Stimulated activated CD8-positive, alpha-beta memory T cell treated with anti-CD3 and anti-CD28 coated beads, Interleukin-4, amount 100 ng/mL, for 4 hours (primary cell): ENCODE data around the gene IL16.

Experiments
- DNase-seq, 2 donors: peaks; one replicate each; pipeline ENCODE4 v3.0.0-alpha.2; 2020; ENCODE audit warnings: low read depth in 2 of 2, low spot score in 1 of 2

The IL16 gene

DNA sequence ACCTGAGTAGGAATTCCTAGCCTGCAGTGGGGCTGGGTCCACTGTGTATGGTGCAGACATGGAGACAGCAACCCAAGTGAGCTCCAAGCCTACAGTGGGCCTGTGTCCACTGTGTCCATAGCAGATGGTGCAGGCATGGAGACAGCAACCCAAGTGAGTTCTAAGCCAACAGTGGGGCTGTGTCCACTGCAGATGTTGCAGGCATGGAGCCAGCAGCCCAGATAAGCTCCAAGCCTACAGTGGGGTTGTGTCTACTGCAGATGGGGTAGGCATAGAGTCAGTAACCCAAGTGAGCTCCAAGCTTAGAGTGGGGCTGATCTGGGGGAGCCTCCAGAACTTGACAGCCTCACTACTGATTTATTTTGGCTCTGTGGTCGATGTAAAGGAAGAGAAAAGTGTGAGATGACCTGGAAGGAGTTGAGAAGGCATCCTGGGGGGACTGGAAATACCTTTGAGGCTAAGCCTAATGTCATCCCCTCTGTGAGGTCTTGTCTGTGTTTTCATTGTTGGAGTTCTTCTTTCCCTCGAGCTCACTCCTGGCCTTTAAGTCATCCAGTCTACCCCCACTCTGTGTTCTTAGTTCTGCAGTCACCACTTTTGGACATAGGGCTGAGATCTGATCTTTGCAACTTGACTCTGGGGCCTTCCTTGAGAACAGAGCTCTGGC, 22.4 kb upstream of the IL16 start:
- no peak for DNase-seq

DNA sequence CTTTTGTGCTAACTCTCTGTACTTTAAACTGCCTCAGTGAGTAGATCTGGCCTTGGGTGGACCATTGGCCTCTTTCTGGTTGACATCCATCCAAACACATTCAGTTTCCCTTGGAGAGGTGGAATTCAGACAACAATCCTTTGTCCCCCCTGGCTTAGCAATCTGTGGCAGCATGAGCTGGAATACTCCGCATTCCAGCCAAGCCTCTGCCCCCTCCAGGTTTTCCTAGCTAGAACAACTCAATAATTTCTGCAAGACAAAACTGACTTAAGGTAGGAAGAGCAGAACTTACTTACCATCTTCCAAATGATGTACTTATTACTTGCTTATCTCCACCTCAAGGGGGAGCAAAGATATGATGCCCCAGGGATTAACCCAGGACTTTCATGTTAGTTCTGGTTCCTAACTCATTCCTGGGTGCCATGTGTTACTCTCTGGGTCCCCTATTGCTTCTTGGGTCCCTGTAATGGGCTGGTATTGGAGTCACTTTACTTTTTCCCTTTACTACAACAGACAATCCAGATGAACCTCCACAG, 21.8 kb upstream of the IL16 start:
- DNase-seq, result no peak

DNA sequence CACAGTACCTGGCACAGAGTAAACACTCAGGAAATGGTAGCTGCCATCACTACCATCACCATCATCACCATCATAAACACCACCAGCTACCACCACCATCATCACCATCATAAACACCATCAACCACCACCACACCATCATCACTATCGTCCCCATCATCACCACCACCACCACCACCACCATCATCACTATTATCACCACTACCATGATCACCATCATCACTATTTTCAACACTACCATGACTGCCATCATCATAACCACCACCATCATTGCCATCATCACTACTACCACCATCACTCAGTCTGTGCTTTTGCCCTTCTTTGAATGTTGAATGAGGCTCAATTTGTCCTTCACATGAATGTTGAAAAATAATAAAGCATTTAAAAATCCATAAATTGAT, 21.2 kb upstream of the IL16 start:
- DNase-seq, result no peak

DNA sequence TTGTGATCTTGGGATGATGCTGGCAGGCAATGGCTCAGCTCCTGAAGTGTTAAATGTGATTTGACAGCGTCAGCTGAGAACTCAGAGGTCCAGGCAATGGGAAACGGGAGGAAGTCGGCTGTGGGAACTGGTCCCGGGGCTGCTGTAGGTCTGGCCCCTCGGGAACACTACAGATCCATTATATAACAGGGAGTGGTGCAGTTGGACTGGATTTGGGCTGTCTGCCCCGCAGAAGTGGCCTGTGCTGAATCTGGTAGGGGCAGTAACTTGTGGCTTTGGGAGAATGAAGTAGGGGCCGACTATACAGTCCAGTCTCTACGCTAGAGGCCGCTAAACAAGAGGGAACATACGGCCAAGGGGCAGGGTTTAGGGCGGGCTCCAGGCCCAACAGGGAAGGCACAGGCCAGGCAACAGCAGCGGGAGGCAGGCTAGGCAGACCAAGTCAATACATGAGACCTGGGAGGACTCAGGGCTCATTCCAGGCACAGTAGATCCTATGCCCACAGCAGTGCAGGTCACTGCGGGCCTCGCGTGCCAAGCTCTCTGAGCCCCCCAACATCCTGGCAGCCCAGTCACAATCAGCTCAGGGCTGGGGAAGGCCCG, 20.3 kb upstream of the IL16 start:
- DNase-seq, result no peak

DNA sequence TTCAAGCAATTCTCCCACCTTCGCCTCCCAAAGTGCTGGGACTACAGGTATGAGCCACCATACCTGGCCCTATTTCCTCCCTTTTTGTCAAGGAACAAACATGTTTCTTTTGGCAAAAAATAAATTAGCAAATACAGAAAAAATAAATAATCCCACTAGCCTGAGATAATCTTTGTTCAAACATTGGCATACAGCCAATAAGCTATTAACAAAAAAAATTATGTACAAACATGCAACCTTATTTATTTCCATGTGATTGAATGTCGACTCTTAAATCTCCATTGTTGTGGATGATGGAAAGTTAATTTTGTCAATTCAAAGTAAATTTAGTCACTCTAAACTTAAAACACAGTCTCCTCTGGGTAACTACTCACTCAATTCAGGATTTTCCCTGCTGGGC, 18.3 kb upstream of the IL16 start:
- no peak for DNase-seq

DNA sequence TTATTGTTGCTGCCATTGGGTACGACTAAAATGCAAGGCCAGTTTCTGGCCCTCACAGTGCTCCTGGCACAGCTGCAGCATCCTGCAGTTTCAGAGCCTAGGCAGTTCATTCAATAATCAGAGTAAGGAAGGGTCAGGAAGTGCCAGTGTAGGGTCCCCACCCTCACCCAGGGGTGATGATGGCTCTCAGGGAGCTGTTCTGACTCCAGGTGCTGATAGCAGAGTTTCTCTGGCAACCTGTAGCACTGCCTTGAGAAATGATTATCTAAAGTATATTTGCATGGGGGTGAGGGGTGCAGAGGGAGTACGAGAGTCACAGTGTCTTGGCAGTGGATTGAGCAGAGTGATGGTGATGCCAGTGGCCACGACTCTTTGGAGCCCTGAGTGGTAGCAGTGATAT, 15.5 kb upstream of the IL16 start:
- no peak for DNase-seq

DNA sequence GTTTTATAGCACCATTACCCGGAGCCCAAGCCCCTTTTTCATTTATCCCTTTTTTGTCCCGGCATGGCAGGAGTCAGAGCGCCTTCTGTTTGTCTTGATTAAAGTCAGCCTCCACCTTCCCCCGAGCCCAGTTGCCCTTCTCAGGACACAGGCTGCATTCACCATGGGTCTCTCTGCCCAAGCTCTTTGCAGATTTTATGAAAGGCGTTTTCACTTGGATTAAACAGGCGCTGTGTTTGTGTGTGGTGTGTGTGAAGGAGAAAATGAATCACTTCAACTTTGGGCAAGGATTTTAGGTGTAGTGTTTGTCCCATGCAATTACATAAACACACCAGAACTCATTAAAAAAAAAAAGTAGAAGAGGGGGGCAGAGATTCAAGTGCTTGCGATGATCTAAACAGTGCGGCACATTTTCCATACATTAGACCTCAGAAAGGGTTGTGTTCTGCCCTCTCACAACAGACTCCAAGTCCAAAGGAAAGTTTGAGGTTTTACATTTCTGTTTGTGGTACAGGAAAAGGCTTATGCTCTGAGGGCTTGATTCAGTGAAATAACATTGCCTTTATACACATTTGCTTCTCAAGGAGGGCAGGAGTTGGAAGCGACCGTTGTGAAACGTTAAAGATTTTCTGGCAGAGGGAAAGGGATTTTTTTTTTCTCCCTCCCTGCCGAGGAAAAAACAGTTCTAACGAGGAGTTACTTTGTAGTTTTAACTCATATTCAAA, 14.5 kb upstream of the IL16 start:
- DNase-seq, result no peak

DNA sequence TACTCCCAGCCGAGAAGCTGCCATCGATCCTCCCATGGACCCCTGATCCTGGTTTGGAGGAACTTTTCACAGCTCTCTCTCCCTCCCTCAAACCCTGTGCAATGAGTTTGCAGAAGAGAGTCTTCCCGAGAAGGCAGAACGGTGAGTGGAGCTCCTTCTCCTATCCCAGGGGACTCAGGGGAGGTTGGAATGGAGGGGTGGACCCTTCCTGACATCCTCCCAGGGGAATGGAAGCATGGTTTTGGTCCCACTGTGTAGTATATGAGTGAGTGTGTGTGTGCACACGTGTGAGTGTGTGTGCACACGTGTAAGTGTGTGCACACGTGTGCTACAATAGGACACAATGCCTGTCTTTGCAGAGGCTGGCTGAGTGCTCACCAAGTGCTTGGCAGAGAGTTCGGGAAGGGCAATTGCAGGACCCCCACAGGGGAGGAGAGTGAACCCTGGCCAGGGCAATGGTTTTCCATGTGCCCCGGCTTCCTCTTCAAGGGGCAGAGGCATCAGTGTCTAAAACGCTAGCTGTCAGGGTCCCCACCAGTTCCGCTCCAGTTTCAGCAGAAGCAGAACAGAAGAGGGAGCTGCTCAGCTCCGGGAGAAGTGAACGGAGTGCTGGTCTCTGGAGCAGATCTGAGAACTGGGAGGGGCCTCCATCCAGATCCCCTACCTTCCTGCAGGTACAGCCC, 13.8 kb upstream of the IL16 start:
- DNase-seq, result no peak

DNA sequence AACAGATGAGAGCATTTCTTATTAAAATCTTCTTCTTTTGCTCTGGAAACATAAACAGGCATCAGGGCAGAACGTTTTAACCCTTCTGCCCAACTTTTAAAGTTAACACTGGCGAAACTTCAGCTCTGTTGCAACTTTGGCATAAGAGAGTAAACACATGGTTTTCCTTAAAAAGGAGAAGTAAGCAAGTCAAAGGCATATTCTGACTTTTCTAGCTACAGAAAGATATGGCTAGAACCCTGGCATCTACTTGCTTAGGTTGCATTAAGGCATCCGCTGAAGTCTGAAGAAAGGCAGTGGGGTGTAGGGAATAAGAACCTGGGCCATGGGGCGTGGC, 13.3 kb upstream of the IL16 start:
- DNase-seq, result no peak

DNA sequence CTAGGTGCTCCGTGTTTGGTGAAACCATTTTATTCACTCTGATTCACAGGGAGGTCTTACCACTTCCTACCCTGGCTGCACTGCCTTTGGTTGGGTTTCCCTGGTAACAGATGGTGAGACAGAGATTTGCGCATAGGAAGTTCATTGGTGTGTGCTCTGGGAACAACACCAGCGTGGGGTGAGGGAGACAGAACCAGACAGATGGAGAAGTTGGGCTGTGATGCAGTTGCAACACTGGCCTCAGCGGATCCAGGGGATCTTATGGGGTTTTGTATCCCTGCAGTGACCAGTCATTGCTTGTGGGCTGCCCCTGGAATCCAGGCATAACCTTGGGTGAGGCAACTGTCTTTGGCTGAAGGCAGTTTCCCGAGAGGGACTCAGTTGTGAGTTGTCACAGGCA, 12.5 kb upstream of the IL16 start:
- no peak for DNase-seq

DNA sequence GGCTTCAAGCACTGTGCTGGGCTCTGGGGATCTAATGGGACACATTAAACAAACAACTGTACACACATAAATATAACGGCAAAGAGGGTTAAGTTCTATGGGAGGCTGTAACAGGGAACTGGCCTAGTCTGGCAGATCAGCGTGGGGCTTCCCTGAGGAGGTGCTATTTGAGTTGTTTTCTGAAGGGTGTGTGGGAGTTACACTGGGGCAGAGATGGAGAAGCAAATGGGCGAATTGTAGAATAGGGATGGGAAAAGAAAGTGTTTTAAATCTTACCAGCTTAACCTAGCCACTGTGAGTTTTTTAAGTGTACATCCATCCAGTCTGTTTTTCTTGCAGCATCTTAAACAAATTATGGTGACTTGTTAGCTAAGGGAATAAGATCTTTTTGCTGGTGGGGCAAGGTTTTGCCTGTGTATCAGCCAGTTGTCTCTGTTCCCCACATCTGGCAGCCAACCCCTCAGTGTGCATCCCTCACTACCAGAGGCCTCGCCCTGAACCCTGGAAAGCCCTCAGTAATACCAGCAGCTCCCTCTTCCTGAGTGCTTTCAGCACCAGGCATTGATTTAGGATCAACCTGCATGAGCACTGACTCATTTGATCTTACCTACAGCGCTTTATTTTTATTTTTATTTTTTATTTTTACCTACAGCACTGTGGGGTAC, 10.9 kb upstream of the IL16 start:
- no peak for DNase-seq

DNA sequence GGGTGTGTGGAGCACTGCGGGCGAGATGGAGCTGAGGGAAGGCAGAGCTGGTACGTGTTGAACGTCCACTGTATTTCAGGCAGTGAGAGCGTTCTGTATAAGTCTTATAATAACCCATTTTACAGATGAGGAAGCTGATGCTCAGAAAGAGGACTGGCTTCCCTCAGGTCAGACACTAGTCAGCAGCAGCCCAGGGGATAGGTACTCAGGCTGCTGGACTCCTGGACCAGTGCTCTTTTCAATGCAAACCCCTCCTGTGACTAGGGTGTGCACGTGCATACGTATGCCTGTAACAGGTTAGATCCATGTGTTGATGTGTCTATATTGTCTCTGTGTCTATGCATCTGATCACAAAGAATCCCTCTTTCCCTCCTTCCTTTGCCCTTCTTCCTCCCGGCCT, 8.3 kb upstream of the IL16 start:
- DNase-seq, result no peak

DNA sequence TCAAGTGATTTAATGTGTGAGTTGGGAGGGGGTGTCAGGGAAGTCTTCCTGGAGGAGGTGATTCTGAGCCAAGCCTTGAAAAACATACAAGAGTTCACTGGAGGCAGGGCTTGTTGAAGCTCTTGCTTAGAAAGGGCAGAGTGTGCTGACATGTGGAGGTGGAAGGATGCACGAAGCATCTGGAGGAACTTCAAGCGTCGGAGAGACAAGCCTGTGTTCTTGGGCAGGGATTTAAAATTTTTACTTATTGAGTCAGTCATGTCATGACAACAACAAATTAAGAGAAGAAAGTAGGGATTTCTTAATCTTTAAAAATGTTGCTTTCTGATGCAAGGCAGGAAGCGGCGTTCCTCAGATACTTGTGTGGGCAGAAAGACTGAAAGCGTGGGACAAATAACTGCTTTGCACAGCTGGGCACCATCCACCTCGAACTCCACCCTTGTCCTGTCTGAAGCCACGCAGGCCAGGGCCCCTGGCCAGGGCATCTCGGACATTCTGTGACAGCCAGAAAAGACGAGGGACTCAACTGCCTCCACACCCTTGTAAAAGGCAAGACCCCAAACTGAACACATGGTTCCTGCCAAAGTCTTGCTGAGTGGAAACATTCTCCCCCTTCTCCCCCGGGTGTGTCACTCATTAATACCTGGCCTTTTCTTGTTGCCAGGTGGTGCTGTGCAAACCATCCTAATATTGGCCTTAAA, 6.9 kb upstream of the IL16 start:
- DNase-seq, result no peak

DNA sequence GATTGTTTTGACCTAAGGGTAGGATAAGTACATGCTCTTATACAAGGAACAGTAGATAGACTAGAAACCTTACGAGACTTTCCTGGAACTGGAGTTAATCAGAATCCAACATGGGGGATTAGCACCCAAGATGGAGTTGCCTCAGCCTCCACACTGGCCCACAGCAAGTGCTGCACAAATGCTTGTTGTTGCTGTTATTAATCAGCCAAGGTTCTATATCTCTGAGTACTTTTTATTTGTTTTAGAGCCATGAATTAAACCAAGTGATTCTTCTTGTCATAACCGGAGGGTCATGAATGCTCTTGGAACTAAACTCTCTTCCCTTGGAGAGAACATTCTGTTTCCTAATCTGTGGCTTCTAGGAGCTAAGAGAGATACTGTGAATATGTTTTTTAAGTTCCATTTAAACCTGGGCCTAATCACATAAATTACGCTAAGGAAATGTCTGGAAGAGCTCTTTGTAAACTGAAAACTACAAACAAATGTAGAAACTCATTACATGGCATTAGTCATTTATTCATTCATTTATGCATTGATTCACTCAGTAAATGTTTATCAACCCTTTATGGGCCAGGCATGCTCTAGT, 5.7 kb upstream of the IL16 start:
- no peak for DNase-seq

DNA sequence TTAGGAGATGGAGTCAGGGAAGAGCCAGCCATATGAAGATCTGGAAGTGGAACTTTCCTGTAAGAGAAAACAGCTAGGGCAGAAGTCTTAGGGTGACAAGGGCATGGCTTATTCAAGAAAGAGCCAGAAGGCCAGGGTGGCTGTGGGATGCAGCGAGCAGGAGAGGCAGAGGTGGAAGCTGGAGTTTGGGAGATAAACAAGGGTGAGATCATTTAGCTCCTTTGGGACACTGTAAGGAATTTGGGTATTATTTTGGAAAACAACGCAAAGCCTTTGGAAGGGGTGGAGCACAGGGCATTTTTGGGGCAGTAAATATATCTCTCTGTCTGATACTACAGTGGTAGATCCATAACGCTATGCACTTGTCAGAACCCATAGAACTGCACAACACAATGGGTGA, 5.0 kb upstream of the IL16 start:
- no peak for DNase-seq

DNA sequence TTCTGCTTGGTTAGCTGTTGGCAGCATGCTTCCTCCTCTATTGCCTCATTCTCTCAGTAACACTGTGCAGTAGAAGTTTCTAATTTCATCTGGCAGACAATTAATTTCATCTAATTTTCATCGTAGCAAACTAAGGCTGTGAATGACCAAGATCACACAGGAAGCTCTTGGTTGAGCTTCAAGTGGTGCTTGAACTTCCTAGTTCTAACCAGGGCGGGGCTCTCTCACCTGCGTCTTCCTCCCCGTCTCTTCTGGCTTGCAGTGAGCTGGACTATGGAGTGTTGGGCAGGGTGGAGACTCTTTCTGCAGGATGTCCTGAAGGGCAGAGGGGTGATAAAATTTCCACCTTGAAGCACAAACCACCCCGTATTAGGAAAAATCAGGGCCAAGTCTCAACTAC, 2.0 kb upstream of the IL16 start:
- no peak for DNase-seq

DNA sequence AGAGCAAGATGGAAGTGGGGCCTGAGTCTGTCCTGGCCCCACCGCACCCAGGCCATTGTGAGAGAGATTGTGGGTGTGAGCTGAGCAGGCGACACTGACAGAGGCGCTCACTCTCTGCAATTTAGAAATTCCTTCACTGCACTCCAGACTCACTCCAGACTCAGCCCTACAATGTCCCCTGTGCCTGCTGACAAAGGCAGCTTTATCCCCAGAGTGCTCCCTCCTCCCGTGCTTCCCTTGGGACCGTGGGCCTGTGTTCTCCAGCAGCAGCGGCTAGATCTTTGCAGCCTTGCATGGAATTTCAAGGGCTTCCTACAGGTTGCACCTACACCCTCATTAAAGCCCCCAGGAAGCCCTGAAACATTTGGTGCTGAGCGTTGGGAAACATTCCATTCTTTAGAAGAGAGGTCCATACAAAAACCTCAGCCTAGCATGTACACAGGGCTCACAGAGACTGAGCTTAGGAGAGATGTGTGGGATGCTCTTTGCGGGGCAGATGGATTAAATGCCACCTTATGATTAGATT, 1.3 kb upstream of the IL16 start:
- DNase-seq, result no peak

DNA sequence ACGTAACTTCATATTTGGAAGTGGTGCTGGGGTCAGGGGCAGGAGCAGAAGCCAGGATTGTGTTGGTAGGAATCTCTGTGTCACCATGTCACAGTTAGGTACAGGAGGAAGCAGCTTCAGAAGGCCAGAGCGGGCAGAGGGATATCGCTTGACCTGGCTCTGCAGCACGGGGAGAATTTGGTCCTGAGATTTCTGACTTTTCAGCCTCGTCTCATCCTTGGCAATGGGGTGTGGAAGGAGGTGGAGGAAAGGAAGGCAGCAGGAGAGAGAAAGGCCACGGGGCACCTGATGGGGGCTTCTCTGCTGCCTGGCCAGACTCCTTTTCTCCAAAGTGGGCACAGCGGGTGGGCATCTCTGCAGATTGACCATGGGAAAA, 564 bp downstream of the IL16 start:
- DNase-seq, result no peak

DNA sequence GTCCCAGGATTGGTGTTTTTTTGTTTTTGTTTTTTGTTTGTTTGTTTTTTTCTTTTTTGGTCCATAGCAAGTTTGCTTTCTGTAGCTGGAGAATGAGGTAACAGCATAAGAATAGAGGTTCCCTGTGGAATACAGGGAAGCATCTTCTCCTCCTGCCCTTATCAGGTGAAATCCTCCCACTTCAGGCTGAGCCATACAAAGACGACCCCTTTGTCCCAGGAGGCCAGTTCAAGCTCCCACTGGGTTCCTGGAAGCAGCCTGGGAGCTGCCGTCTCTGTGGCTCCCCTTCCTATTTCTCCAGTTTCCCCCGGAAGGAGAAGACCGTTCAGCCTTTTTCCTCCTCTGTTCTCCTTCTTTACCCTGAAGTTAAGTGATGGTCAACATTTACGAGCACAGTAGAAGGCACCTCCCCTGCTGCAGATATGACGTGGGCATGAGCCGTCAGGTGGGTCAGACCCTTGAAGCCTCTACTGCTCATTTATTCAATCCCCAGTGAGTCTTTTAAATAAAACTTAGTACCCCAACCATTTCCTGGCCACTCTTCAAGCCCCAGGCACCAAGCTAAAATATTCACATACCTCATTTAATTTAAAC, 1.1 kb downstream of the IL16 start:
- DNase-seq, result no peak
